ENCODE results near the gene DEAF1.

Gene DEAF1

GRCh38 chr11:623999-624704 is 70.9 kb downstream of the DEAF1 start:
- peak; percentile 47 for DNase-seq

DNA sequence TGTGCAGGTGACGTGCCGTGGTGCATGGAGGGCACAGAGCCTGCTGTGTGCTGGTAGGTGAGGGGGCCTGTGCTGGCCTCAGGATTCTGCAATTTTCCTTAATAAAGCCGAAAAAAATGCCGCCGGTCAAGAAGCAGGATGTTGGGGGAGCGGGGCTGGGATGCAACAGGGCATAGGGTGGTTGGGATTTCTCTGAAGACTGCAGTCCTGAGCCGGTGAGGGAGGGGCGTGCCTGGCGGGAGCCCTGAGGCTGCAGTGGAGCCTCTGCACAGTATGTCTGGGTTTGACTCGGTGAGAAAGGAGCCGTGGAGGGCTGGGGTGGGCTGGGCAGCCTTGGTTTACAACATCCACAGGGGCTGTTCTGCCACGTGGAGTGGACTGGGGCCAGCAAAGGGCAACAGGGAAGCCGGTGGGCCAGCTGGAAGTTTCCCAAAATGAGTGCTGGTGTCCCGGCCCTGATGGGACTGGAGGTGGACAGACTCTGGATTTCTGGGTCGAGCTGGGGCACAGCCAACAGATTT is 71.6 kb downstream of the DEAF1 start:
- DNase-seq: no peak

DNA sequence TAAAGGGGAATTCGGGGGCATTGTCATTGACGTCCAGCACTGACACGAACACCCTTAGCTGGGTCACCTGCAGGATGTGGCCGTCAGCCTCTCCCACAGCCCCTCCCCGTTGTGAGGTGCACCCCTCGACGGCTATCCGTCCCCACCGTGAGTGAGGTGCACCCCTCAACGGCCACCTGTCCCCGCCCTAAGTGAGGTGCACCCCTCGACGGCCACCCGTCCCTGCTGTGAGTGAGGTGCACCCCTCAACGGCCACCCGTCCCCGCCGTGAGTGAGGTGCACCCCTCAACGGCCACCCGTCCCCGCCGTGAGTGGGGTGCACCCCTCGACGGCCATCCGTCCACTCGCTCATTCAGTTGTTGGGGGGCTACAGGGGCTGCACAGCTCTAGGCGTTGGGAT is 73.2 kb downstream of the DEAF1 start:
- no peak for DNase-seq

GRCh38 chr11:620935-621814 is 73.8 kb downstream of the DEAF1 start:
- no peak for DNase-seq

GRCh38 chr11:620201-620600 is 74.8 kb downstream of the DEAF1 start:
- DNase-seq: no peak

- DNase-seq: no peak
Observed at GRCh38 chr11:619628-620050, 75.4 kb downstream of the DEAF1 start.

GRCh38 chr11:618856-619627 is 76.0 kb downstream of the DEAF1 start:
- DNase-seq: no peak

DNA sequence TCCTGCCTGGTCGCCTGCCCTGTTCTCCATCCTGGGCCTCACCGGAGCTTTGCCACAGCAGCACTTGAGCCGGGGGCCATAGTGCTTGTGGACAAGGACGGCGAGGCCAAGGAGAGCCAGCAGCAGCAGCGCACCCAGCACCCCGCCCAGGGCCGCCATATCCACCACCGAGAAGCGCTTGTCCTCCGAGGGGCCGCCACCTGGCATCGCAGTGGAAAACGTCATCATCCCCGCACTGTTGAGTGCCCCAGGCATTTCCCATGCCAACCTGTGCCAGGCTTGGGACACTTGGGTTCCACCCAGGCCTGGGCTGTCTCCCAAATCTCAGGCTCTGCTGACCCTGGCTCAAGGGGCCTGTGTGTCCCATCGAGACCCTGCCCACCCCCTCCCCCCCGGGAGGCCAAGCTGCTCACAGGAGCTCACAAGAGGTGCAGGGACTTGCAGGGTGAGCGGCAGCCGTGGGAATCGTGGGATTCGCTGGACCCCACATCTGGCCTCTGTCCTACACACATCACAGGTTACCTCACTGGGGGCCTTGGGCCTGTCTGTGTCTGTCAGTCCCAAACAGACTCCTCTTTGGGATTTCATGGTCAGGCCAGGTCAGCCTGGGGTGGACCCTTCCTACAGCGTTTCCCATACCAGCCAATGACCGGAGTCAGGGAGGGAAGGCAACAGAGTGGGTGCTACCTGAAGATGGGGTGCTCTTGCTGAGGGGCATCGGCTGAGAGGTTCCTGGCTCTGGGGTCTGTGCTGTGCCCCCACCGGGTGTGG is 76.9 kb downstream of the DEAF1 start:
- no peak for DNase-seq

GRCh38 chr11:617199-617911 is 77.7 kb downstream of the DEAF1 start:
- DNase-seq: no peak

GRCh38 chr11:616320-617198 is 78.5 kb downstream of the DEAF1 start:
- no peak for DNase-seq

DNA sequence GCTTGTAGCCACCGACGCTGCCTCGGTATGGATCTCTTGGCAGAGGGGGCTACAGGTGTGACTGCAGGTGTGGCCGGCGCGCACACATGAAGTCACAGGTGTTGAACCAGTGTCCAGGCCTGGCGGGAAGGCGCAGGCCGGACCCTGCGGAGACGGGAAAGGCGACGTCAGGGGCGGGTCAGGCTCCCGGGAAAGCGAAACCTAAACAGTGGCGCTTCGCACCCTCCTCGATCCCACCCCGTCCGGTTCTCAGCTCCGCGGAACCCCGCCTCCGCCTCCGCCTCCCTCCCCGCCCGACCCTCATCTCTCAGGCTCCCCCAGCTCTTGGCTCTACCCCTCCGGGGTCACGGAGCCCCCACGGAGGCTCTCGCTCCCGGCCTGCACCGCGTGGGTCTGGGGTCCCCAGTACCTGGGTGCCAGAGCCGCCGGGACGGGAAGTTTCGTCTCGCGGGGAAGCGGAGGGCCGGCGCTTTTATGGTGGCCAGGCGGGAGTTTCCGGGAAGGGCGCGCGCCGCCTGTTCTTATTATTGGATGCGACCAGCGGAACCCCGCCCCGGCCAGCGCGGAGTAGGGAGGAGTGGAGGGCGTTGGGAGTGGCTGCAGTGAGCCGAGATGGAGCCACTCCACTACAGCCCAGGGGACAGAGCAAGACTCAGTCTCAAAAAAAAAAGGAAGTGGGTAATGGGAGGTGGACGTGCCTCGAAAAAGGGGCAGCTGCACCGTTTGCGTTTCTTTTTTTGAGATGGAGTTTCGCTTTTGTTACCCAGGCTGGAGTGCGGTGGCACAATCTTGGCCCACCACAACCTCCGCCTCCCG is 79.3 kb downstream of the DEAF1 start, which contains the start of gene IRF7:
TSS of gene IRF7 (minus strand) at position 447 of the 816 bp plus-strand sequence. CDS start 586 bp downstream, outside the sequence.
- DNase-seq: peak; percentile 95

DNA sequence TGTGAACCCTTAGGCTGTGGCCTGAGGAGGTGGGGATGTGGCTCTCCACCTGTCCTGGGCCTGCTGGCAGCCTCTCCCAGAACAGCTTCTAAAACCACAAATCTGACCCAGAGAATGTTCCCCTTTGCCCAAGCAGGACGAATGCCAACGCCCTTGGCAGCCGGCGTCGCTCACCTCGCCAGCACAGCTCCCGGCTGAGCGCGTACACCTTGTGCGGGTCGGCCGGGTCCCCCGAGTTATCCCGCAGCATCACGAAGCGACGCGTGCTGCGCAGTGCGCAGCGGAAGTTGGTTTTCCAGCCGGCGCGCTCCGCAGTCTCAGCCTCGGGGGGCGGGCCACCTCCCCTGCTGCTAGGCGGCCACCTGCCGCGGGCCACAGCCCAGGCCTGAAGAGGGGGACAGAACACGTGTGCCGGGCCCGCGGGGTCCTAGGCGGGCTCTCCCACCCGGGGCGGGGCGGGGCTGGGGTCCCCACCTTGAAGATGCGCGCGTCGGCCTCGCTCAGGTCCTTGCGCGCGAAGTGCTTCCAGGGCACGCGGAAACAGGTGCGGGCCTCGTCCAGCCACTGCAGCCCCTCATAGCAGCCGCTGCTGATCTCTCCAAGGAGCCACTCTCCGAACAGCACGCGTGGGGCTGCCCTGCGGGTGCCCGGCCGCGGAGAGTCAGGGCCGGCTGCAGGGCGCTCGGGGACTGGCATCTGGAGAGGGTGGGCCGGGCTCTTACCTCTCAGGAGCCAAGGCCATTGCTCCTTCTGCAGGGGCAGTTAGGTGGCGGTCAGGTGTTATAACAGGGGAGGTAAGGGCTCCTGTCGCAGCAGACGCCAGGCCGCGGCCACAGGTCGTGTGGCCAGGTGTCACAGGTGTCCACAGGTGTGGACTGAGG is 80.2 kb downstream of the DEAF1 start:
- DNase-seq: peak; percentile 28

- DNase-seq: peak; percentile 36
Observed at GRCh38 chr11:614021-614622, 80.9 kb downstream of the DEAF1 start.

DNA sequence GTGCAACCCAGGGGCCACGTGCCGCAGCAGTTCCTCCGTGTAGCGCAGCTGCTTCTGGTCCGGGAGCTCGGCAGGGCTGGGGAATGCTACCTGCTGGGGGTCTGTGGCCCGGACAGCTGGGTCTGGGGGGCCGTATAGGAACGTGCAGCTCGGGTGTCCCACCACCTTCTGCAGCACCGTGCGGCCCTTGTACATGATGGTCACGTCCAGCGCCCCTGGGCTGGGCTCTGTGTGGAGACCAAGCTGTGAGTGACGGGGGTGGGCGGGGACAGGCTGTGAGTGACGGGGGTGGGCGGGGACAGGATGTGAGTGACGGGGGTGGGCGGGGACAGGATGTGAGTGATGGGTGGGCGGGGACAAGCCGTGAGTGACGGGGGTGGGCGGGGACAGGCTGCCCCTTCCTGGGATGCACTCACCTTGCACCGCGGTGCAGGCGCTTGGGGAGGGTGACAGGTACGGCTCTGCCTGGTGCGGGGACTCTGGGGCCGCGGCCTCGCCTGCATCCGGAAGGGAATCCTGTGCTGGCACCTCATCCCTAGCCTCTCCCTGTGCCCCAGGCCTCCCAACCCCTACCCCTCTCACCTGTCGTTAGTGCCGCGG is 81.6 kb downstream of the DEAF1 start:
- DNase-seq: peak; percentile 60

DNA sequence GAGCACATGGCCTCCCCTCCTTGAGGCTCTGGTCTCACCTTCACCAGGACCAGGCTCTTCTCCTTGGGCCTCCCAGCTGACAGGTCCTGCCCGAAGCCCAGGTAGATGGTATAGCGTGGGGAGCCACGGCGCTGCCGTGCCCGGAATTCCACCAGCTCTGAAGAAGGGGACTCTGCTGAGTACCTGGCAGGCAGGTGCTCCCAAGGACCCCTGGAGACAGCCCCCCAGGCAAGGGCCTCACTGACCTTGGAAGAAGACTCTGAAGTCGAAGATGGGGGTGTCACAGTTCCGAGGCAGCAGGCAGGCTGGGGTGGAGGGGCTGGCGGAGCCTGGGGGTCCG is 82.1 kb downstream of the DEAF1 start:
- DNase-seq: no peak

- DNase-seq: peak; percentile 48
Observed at GRCh38 chr11:612201-612960, 82.6 kb downstream of the DEAF1 start.
